ENCODE results near the gene CAPZB.

Gene CAPZB

GRCh38 chr1:19429611-19430010, 55.7 kb downstream of the CAPZB start:
- no peak for DNase-seq (ENCODE audit: low read depth)

GRCh38 chr1:19427087-19427781, 58.1 kb downstream of the CAPZB start:
- DNase-seq (ENCODE audit: low read depth): no peak

- no peak for DNase-seq (ENCODE audit: low read depth)
Observed at GRCh38 chr1:19426294-19427086, 58.8 kb downstream of the CAPZB start.

- no peak for DNase-seq (ENCODE audit: low read depth)
Observed at GRCh38 chr1:19425646-19426239, 59.6 kb downstream of the CAPZB start.

GRCh38 chr1:19424651-19425570, 60.4 kb downstream of the CAPZB start:
- DNase-seq (ENCODE audit: low read depth): no peak

GRCh38 chr1:19423130-19423529, 62.2 kb downstream of the CAPZB start:
- no peak for DNase-seq (ENCODE audit: low read depth)

- no peak for DNase-seq (ENCODE audit: low read depth)
Observed at GRCh38 chr1:19421365-19421764, 64.0 kb downstream of the CAPZB start.

- no peak for DNase-seq (ENCODE audit: low read depth)
Observed at GRCh38 chr1:19420606-19421005, 64.7 kb downstream of the CAPZB start.

GRCh38 chr1:19419691-19420090, 65.6 kb downstream of the CAPZB start:
- no peak for DNase-seq (ENCODE audit: low read depth)

GRCh38 chr1:19418503-19418971, 66.8 kb downstream of the CAPZB start:
- no peak for DNase-seq (ENCODE audit: low read depth)

- DNase-seq (ENCODE audit: low read depth): no peak
Observed at GRCh38 chr1:19416921-19417470, 68.3 kb downstream of the CAPZB start.

- DNase-seq (ENCODE audit: low read depth): no peak
Observed at GRCh38 chr1:19416145-19416544, 69.2 kb downstream of the CAPZB start.

GRCh38 chr1:19414515-19415121, 70.7 kb downstream of the CAPZB start:
- DNase-seq (ENCODE audit: low read depth): no peak

GRCh38 chr1:19413999-19414398, 71.3 kb downstream of the CAPZB start:
- DNase-seq (ENCODE audit: low read depth): no peak

- DNase-seq (ENCODE audit: low read depth): no peak
Observed at GRCh38 chr1:19412654-19413053, 72.7 kb downstream of the CAPZB start.

GRCh38 chr1:19411612-19412011, 73.7 kb downstream of the CAPZB start:
- DNase-seq (ENCODE audit: low read depth): no peak

- no peak for DNase-seq (ENCODE audit: low read depth)
Observed at GRCh38 chr1:19410393-19410792, 74.9 kb downstream of the CAPZB start.

GRCh38 chr1:19409477-19410341, 75.6 kb downstream of the CAPZB start:
- DNase-seq (ENCODE audit: low read depth): no peak

- no peak for DNase-seq (ENCODE audit: low read depth)
Observed at GRCh38 chr1:19407494-19408096, 77.7 kb downstream of the CAPZB start.

GRCh38 chr1:19406680-19407079, 78.7 kb downstream of the CAPZB start:
- DNase-seq (ENCODE audit: low read depth): no peak

All from stimulated activated CD4-positive, alpha-beta T cell treated with anti-CD3 and anti-CD28 coated beads, Interleukin-2, amount 100 ng/mL, for 4 hours (primary cell).